Ectodermal cell (in vitro differentiated cells): Measurements from ENCODE around the gene FGD2.

Source experiments
- H3K27ac ChIP-seq: 2 replicates; pipeline ENCODE4 v1.7.0; 2013; ENCODE audit warnings: mild to moderate bottlenecking, low read depth, low read length; ENCODE audit not compliant: insufficient read depth, poor library complexity, severe bottlenecking
- H3K27me3 ChIP-seq: 2 replicates; pipeline ENCODE4 v1.7.0; 2013; ENCODE audit warnings: mild to moderate bottlenecking, low read length; ENCODE audit not compliant: insufficient read depth, control insufficient read depth, poor library complexity, severe bottlenecking
- H3K36me3 ChIP-seq: one replicate; pipeline ENCODE4 v1.7.0; 2013; ENCODE audit warnings: low read length; ENCODE audit not compliant: control insufficient read depth, insufficient read depth
- H3K4me1 ChIP-seq: one replicate; pipeline ENCODE4 v1.7.0; 2013; ENCODE audit warnings: low read length; ENCODE audit not compliant: control insufficient read depth, insufficient read depth
- H3K4me3 ChIP-seq: 2 replicates; pipeline ENCODE4 v1.7.0; 2013; ENCODE audit warnings: low read depth, low read length, control low read depth; ENCODE audit not compliant: insufficient read depth
- H3K9me3 ChIP-seq: 2 replicates; pipeline ENCODE4 v1.7.0; 2013; ENCODE audit warnings: mild to moderate bottlenecking, low read length, moderate library complexity; ENCODE audit not compliant: control insufficient read depth
- WGBS, 2 experiments: methylation state at CpG; one replicate each; pipeline ENCODE4 v1.1.7; 2013; ENCODE audit warnings: missing lambda C conversion rate in 2 of 2; 5-methylcytosine and 5-hydroxymethylcytosine counted together

Gene FGD2

DNA sequence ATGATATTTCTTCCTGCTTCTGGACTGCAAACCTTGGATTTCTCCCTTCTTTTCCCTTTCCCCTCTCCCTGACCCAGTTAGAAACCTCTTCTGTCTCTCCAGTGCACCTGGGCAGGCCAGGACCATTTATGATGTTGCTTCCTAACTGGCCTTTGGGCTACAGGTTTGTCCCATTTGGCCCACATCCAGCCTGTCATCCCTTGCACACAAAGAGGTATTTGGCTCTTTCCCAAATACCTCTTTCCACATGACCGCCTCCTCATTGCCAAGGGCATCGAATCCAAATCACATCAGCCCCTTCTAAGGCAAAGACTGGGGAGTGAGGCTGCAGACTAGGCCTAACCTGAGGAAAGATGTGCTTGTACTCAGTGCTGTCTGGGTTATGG lies 13.6 kb downstream of the FGD2 start:
- Histone ChIP-seq H3K4me3 (no peak overlapping the region), H3K36me3 (no peaks in the 10 kb centered on the region), H3K27me3 (no peaks in the 10 kb centered on the region), H3K9me3 (no peaks in the 10 kb centered on the region), H3K27ac (no peak overlapping the region), H3K4me1 (peaks cover 3% of the 10 kb centered on the region)
- WGBS, 2 experiments: 87 to 96% methylated on average over 2 of the region's 2 CpGs

DNA sequence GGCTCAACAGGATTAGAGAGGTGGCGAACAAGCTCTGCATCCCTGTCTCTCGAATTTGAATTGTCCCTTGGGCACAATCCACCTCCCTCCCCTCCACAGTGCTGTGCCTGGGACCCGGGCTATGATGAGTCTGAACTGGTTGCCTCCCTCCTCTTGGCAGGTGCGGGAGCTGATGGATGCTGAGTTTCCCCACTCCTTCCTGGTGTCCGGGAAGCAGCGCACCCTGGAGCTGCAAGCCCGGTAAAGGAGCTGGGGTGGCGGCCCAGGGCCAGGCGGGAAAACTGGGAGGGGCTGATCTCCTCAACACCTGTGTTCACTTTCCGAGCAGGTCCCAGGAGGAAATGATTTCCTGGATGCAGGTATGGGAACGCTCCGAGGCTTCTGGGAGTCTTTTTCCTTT lies 14.9 kb downstream of the FGD2 start:
- 62 to 66% methylated on average over 12 of the region's 12 CpGs for WGBS, 2 experiments
- Histone ChIP-seq H3K36me3 (no peaks in the 10 kb centered on the region), H3K9me3 (no peaks in the 10 kb centered on the region), H3K4me1 (peaks cover 3% of the 10 kb centered on the region), H3K27ac (no peak overlapping the region), H3K27me3 (no peaks in the 10 kb centered on the region), H3K4me3 (no peak overlapping the region)

GRCh38 chr6:37020812-37021211 lies 15.4 kb downstream of the FGD2 start:
- Histone ChIP-seq H3K36me3 (no peaks in the 10 kb centered on the region), H3K9me3 (no peaks in the 10 kb centered on the region), H3K27me3 (no peaks in the 10 kb centered on the region), H3K27ac (no peak overlapping the region), H3K4me3 (no peak overlapping the region), H3K4me1 (peaks cover 3% of the 10 kb centered on the region)
- 93 to 96% methylated on average over 5 of the region's 5 CpGs for WGBS, 2 experiments

DNA sequence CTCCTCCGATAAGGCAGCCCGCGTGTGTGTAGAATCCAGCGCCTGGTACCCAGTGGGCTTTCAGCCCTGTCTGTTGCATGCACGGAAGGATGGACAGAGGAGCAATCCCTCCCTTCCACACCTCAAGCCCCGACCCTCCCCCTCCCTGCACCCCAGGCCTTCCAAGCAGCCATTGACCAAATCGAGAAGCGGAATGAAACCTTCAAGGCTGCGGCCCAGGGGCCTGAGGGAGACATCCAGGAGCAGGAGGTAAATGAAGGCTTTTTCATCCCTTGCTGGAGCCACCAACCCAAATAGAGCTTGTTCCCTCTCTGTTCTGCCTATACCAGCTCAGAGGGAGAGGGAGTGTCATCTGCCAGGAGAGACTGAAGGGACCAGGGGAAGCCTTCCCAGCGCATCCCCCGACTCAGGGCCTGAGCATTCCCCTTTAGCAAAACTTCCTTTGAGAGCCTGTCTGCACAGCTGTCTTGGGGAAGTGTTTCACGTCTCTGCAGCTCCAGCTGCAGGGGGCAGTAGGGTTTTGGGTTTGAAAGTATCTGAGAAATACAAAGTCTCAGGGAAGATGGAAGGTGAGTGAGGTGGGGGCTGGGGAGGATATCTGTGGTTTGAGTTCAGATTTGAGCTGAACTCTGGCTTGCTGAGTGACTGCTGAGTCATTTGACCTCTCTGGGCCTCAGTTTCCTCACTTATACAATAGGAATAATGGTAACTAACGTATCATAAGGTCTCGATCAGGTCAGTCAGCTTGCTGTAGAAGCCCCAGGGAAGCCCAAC lies 16.1 kb downstream of the FGD2 start:
- no peaks in the 10 kb centered on the region for H3K27me3 ChIP-seq
- no peaks in the 10 kb centered on the region for H3K9me3 ChIP-seq
- 68 to 71% methylated on average over 13 of the region's 14 CpGs for WGBS, 2 experiments
- no peak overlapping the region for H3K4me3 ChIP-seq
- peaks cover 3% of the 10 kb centered on the region for H3K4me1 ChIP-seq
- no peaks in the 10 kb centered on the region for H3K36me3 ChIP-seq
- H3K27ac ChIP-seq: no peak overlapping the region

DNA sequence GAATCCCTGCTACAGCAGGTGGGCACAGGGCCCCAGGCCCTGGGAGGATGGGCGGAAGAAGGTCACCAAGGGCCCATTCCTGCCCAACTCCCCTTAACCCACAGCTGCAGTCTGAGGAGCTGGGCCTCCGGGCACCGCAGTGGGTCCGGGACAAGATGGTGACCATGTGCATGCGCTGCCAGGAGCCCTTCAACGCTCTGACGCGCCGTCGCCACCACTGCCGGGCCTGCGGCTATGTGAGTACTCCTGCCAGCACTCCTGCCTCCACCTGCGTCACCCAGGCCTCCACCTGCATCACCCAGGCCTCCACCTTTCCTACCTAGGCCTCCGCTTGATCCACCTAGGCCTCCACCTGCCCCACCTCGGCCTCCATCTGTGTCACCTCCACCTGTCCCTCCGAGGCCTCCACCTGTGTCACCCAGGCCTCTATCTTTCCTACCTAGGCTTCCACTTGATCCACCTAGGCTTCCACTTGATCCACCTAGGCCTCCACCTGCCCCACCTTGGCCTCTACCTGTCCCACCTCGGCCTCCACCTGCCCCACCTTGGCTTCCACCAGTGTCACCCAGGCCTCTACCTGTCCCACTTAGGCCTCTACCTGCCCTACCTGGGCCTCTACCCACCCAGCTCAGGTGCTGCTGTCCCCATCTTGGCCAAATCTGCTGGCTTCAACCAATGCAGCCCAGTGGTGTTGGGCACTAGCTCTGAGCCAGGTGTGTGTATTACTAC lies 16.8 kb downstream of the FGD2 start:
- WGBS, 2 experiments: 94 to 95% methylated on average over 17 of the region's 17 CpGs
- H3K4me1 ChIP-seq: peaks cover 3% of the 10 kb centered on the region
- H3K27me3 ChIP-seq: no peaks in the 10 kb centered on the region
- H3K27ac ChIP-seq: no peak overlapping the region
- H3K36me3 ChIP-seq: no peaks in the 10 kb centered on the region
- H3K9me3 ChIP-seq: no peaks in the 10 kb centered on the region
- no peak overlapping the region for H3K4me3 ChIP-seq

- 87 to 89% methylated on average over 15 of the region's 15 CpGs for WGBS, 2 experiments
These were observed 19.3 kb downstream of the FGD2 start for GRCh38 chr6:37024656-37025337.

GRCh38 chr6:37025621-37026466 lies 20.4 kb downstream of the FGD2 start:
- no peak overlapping the region for H3K4me3 ChIP-seq
- H3K9me3 ChIP-seq: no peaks in the 10 kb centered on the region
- H3K36me3 ChIP-seq: no peaks in the 10 kb centered on the region
- H3K27me3 ChIP-seq: no peaks in the 10 kb centered on the region
- WGBS, 2 experiments: 90% methylated on average over 24 of the region's 24 CpGs
- no peak overlapping the region for H3K27ac ChIP-seq
- H3K4me1 ChIP-seq: no peaks in the 10 kb centered on the region

More at GRCh38 chr6:37024656-37025337, 19.3 kb downstream of the FGD2 start:
- Histone ChIP-seq H3K4me1 (no peaks in the 10 kb centered on the region), H3K9me3 (no peaks in the 10 kb centered on the region), H3K27me3 (no peaks in the 10 kb centered on the region), H3K4me3 (no peak overlapping the region), H3K27ac (no peak overlapping the region), H3K36me3 (no peaks in the 10 kb centered on the region)

- no peaks in the 10 kb centered on the region for H3K27me3 ChIP-seq
- H3K27ac ChIP-seq: no peak overlapping the region
- H3K4me1 ChIP-seq: no peaks in the 10 kb centered on the region
- 89 to 90% methylated on average over 15 of the region's 15 CpGs for WGBS, 2 experiments
- H3K9me3 ChIP-seq: no peaks in the 10 kb centered on the region
- no peaks in the 10 kb centered on the region for H3K36me3 ChIP-seq
- H3K4me3 ChIP-seq: no peak overlapping the region
These were observed 21.7 kb downstream of the FGD2 start for GRCh38 chr6:37027036-37027720.

GRCh38 chr6:37027811-37028469 lies 22.5 kb downstream of the FGD2 start:
- Histone ChIP-seq H3K4me1 (no peaks in the 10 kb centered on the region), H3K4me3 (no peak overlapping the region), H3K9me3 (no peaks in the 10 kb centered on the region), H3K36me3 (no peaks in the 10 kb centered on the region), H3K27ac (no peak overlapping the region), H3K27me3 (no peaks in the 10 kb centered on the region)
- WGBS, 2 experiments: 93 to 94% methylated on average over 17 of the region's 17 CpGs
